ENCODE data around the gene HMCN2. TPM values are rescaled to one million over a fixed set of nuclear protein-coding genes. Genes with fewer than 3 reads are reported as not detected.

HMCN2 gene
- total and polyA plus RNA-seq, 2 donors (not counting 3 experiments of a cell fraction or from before 2014, with no cell fraction given), result 0.04 to 0.24 TPM

- H3K9ac ChIP-seq (replicated peaks; ENCODE audit: extremely low read depth, insufficient read depth, low read length), result no peak overlapping the region
- no peak for FAIRE-seq
Measured at GRCh38 chr9:130283539-130284248, 18.1 kb downstream of the HMCN2 start.

More at GRCh38 chr9:130283539-130284248, 18.1 kb downstream of the HMCN2 start:
- H3K36me3 ChIP-seq (ENCODE audit: control insufficient read depth in 2 of 2, extremely low read depth in 1 of 2, insufficient read depth in 2 of 2, low read length in 2 of 2), result no peaks in the 10 kb centered on the region
- H3K9me1 ChIP-seq (replicated peaks; ENCODE audit: control insufficient read depth, extremely low read depth, insufficient read depth, low read length), result no peaks in the 10 kb centered on the region
- no peak for DNase-seq (ENCODE audit: low read depth, low spot score)
- no peaks in the 10 kb centered on the region for H3K79me2 ChIP-seq (ENCODE audit: control insufficient read depth, insufficient read depth, low read length)
- peaks cover 0 to 3% of the 10 kb centered on the region in 2 experiments for H3K27me3 ChIP-seq (ENCODE audit: control insufficient read depth in 2 of 2, insufficient read depth in 2 of 2, low read length in 2 of 2)
- no peak overlapping the region for H3K4me2 ChIP-seq (ENCODE audit: insufficient read depth, low read length)
- H4K20me1 ChIP-seq (replicated peaks; ENCODE audit: control insufficient read depth, extremely low read depth, insufficient read depth, low read length), result no peaks in the 10 kb centered on the region
- H3K4me1 ChIP-seq (ENCODE audit: control insufficient read depth, extremely low read depth, insufficient read depth, low read length), result no peaks in the 10 kb centered on the region
- H2AFZ ChIP-seq (ENCODE audit: low read depth, low read length), result no peak overlapping the region
- CTCF ChIA-PET, result interaction anchor here (1.7 kb wide), 1 partner anchor 48 kb away, joined by 6 read pairs; no protein-coding TSS in a partner anchor
- dilution Hi-C loops (cut with MboI; ENCODE audit: extremely low pct_ligation_motif_present, low sequenced_read_pairs) (no loop called here), intact Hi-C loops (cut with micrococcal nuclease) (no loop called here)
- no peaks in the 10 kb centered on the region for H3K9me3 ChIP-seq (replicated peaks; ENCODE audit: control insufficient read depth, insufficient read depth, low read length)
- BruUV-seq (replicated peaks), result no TSS peak
- H3K4me3 ChIP-seq (replicated peaks in 1 of 3; ENCODE audit: insufficient read depth in 1 of 3, low read depth in 1 of 3, low read length in 3 of 3), result no peak overlapping the region
- TF ChIP-seq MYC (IDR thresholded peaks at IDR 0.05; ENCODE audit: low read depth, low read length) (no peak), FOS (IDR thresholded peaks at IDR 0.05; ENCODE audit: borderline replicate concordance, insufficient read depth, low read length) (no peak), POLR2A (IDR thresholded peaks at IDR 0.05; ENCODE audit: low read depth, low read length) (no peak), EZH2 (IDR thresholded peaks at IDR 0.05; ENCODE audit: borderline replicate concordance, low read depth, low read length, severe bottlenecking) (no peak), CTCF (IDR thresholded peaks at IDR 0.05; ENCODE audit: extremely low read depth in 1 of 2, insufficient read depth in 1 of 2, low read depth in 1 of 2, low read length in 2 of 2) (no peak), GATA2 (IDR thresholded peaks at IDR 0.05; ENCODE audit: insufficient read depth, insufficient read length, low read depth, low read length) (no peak), JUN (IDR thresholded peaks at IDR 0.05; ENCODE audit: borderline replicate concordance, insufficient read depth, insufficient read length, low read depth) (no peak), POLR2AphosphoS5 (IDR thresholded peaks at IDR 0.05; ENCODE audit: insufficient read depth, low read depth, low read length) (no peak)
- POLR2A ChIA-PET, result no interaction called here
- no peak overlapping the region for H3K27ac ChIP-seq (ENCODE audit: insufficient read depth, low read depth, low read length)
